Adrenal gland (tissue), 12 donors: ENCODE data around the gene GASK1A. TPM values are rescaled to one million over a fixed set of nuclear protein-coding genes. Genes with fewer than 3 reads are reported as not detected.

Experiments
- DNase-seq, 7 donors: peaks; one replicate each; pipeline ENCODE4 v3.0.0-alpha.2; 2019 to 2020
- H3K27ac ChIP-seq, 5 donors: fragments of 200-600 bp; sonication (generic) in 4 of 5; 1 replicate in 3 of 5; 2 replicates in 2 of 5; pipeline versions ENCODE4 v1.5.1 to v1.8.0; 2016 to 2020; ENCODE audit warnings: mild to moderate bottlenecking in 1 of 5
- H3K27me3 ChIP-seq: fragments of 200-600 bp; 2 replicates; pipeline ENCODE4 v1.8.0; 2021
- H3K36me3 ChIP-seq, 2 donors: fragments of 200-600 bp; replicated peaks in 1 of 2; 1 replicate in 1 of 2; 2 replicates in 1 of 2; pipeline versions ENCODE4 v1.5.1 to v1.8.0; 2018 to 2022
- H3K4me1 ChIP-seq, 2 donors: fragments of 200-600 bp; replicated peaks in 1 of 2; 1 replicate in 1 of 2; 2 replicates in 1 of 2; pipeline versions ENCODE4 v1.5.1 to v1.8.0; 2018 to 2021
- H3K4me3 ChIP-seq, 4 donors: fragments of 200-600 bp; sonication (generic) in 3 of 4; one replicate each; pipeline ENCODE4 v1.5.1; 2016 to 2018
- H3K9me3 ChIP-seq, 3 donors: fragments of 200-600 bp; sonication (generic) in 1 of 3; replicated peaks in 1 of 3; 1 replicate in 2 of 3; 2 replicates in 1 of 3; pipeline versions ENCODE4 v1.5.1 to v1.8.0; 2016 to 2021
- POLR2A ChIP-seq, 2 donors: fragments of 450-650 bp; IDR thresholded peaks; one replicate each; pipeline ENCODE4 v1.6.1; 2017; ENCODE audit warnings: antibody characterized with exemption in 2 of 2, mild to moderate bottlenecking in 2 of 2, moderate library complexity in 1 of 2
- WGBS, 4 donors: extraction: QIAGEN DNeasy Blood & Tissue Kit in 2 of 4; methylation state at CpG; one replicate each; pipeline versions ENCODE4 v1.1.5 to v1.1.7; 2013 to 2017; 5-methylcytosine and 5-hydroxymethylcytosine counted together
- intact Hi-C, 2 donors: fragments of 100-400 bp; cut with DNase I; formaldehyde crosslinking; loops; one replicate each; pipeline versions ENCODE4 v1.14.1 to v1.15.0; 2022 to 2023
- polyA plus RNA-seq, 3 donors: library from polyadenylated mRNA; stranded (reverse); fragments of 200-250 nt in 2 of 3; fragments of 350-450 nt in 1 of 3; fragmentation: Illumina TruSeq in 1 of 3; extraction: RNeasy Lipid Tissue Mini Kit (QIAGEN cat#74804) in 1 of 3; gene quantifications; one replicate each; pipeline ENCODE4 v1.2.3, GENCODE V29; 2013 to 2014
- total RNA-seq, 9 donors: library from RNA; depleted of rRNA in 4 of 9; stranded (reverse); fragments of >200 nt in 4 of 9; fragments of 120-200 nt in 1 of 9; fragmentation: NEBNext Ultra II Directional in 1 of 9; extraction: Animal tissue kit (Norgen Biotek cat#: 25700) in 1 of 9; gene quantifications; one replicate each; pipeline versions ENCODE4 v1.1.0 to v1.2.4, GENCODE V29; 2013 to 2023
- TF ChIP-seq, protein P1 (sequence below), 6 experiments: fragments of 450-650 bp in 4 of 6; fragments of 200-600 bp in 2 of 6; sonication (generic) in 1 of 6; IDR thresholded peaks; 1 replicate in 5 of 6; 2 replicates in 1 of 6; pipeline versions ENCODE4 v1.5.1 to v1.8.0; 2016 to 2021; ENCODE audit warnings: antibody characterized with exemption in 6 of 6, mild to moderate bottlenecking in 2 of 6, moderate library complexity in 1 of 6
- donor health status: healthy with polysubstance abuse.
- donor health status: Bipolar disorder and iron deficiency.
- donor health status: DM: yes; HTN: yes; CAD: no.
- donor health status: DM: no; HTN: no; CAD: no.
- donor health status: DM: no; HTN: no; CAD: no.
- donor health status: DM: yes; HTN: yes; CAD: no.

Gene GASK1A
- total and polyA plus RNA-seq, 12 donors, result 1.5 to 15.5 (median 4.5) TPM

DNA sequence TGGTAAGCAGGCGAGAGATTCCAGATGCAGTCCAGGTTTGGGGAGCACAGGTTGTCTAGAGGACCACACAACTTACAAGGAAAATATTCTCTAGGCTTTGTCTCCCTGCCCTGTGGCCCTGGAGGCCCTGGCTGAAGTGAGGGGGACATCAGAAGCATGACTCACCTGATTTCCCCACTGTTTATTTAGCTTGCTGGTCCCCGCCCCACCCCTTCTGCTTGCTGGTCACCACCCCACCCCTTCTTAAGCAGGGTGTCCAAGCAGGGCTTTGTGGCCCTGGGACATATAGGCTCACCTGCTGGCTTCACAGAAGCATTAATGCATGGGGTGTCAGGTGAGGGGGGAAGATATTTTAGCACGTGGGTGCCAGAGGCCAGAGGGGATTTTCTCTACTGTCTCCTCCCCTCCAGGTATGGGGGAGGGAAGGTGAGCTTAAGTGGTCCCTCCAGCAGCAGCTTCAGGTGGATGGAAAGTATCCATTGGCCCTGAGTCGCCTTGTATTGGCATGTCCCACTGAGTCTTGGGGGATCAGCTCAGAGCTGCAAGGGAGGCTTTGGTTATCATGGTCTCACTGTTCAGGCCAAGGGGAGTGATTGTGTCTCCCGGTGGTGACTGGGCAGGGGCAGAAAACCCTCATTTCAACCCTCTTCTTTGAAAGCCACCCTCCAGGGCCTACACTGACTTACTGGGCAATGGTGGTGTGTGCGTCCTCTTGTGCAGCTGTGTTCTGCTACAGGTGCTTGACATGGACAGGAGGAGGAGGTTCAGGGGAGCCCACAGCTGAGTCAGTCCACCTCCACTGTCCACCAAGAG lies 49.8 kb downstream of the GASK1A start:
- Histone ChIP-seq H3K36me3 (no peaks in the 10 kb centered on the region), H3K27me3 (no peaks in the 10 kb centered on the region), H3K27ac (no peak overlapping the region), H3K4me1 (no peaks in the 10 kb centered on the region), H3K4me3 (no peak overlapping the region), H3K9me3 (no peaks in the 10 kb centered on the region)
- 90 to 95% (median 94%) methylated on average over 5 to 6 of the region's 6 CpGs for WGBS, 4 donors
- TF ChIP-seq POLR2A (IDR thresholded peaks at IDR 0.05), result no peak
- TF ChIP-seq, protein P1, sequence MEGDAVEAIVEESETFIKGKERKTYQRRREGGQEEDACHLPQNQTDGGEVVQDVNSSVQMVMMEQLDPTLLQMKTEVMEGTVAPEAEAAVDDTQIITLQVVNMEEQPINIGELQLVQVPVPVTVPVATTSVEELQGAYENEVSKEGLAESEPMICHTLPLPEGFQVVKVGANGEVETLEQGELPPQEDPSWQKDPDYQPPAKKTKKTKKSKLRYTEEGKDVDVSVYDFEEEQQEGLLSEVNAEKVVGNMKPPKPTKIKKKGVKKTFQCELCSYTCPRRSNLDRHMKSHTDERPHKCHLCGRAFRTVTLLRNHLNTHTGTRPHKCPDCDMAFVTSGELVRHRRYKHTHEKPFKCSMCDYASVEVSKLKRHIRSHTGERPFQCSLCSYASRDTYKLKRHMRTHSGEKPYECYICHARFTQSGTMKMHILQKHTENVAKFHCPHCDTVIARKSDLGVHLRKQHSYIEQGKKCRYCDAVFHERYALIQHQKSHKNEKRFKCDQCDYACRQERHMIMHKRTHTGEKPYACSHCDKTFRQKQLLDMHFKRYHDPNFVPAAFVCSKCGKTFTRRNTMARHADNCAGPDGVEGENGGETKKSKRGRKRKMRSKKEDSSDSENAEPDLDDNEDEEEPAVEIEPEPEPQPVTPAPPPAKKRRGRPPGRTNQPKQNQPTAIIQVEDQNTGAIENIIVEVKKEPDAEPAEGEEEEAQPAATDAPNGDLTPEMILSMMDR (IDR thresholded peaks at IDR 0.05), result no peak
- intact Hi-C loops, result no loop called here
- peak in 1 of 7 donors; percentile 23 for DNase-seq

DNA sequence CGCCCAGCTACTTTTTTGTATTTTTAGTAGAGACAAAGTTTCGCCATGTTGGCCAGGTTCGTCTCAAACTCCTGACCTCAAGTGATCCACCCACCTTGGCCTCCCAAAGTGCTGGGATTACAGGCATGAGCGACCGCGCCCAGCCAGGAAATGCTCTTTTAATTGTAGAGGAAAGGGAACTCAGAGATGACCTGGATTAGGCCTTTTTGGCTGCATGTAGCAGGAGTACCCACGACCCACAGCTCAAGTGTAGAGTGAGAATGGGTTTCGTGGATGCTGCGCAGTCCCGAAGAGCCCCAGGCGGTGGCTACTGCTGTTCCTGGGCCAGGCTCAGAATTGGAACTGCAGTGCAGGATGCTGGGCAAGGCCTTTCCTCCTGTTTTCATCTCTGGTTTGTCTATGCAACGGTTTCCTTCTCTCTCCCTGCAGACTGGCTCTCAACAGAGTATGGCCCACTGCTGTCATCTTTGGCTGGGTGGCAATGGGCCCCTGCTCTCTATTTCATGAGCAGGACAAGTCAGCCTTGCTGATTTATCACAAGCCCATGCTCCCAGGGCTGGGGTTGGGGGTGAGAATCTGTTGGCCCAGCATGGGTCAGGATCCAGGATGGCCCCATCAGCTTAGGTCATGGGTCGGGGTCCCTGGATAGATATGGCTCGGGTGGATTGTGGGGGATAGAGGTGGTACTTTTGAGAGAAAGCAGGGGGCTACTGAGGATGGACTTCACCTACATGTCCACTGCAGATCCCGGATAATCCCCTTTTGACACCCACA lies 51.2 kb downstream of the GASK1A start:
- H3K36me3 ChIP-seq, result no peaks in the 10 kb centered on the region
- peak in 1 of 7 donors; percentile 34 for DNase-seq
- WGBS, 4 donors, result 87 to 92% (median 89%) methylated on average over 15 of the region's 15 CpGs
- H3K27me3 ChIP-seq, result no peaks in the 10 kb centered on the region
- H3K27ac ChIP-seq, result no peak overlapping the region
- no peak for TF ChIP-seq POLR2A (IDR thresholded peaks at IDR 0.05)
- TF ChIP-seq, protein P1 (IDR thresholded peaks at IDR 0.05), result no peak
- intact Hi-C loops, result no loop called here
- H3K4me1 ChIP-seq, result no peaks in the 10 kb centered on the region
- H3K4me3 ChIP-seq, result no peak overlapping the region
- no peaks in the 10 kb centered on the region for H3K9me3 ChIP-seq

DNA sequence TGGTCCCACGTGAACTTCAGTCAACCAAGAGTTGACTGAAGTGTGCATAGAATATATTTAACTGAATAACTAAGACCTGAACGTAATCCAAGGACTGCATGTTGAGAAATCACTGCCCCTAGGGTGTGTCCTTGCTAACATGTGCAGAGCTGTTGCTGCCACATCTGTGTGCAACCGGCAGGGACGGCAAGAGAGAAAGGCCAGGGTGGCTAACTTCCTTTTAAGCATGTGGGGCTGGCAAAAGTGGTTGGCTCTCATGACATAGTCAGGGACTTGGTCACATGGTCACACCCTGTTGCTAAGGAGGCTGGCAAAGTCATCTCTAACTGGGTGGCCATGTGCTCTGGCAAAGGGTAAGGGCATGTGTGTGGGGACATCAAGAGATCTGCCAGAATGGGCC lies 52.4 kb downstream of the GASK1A start:
- H3K27me3 ChIP-seq, result no peaks in the 10 kb centered on the region
- no peak overlapping the region for H3K27ac ChIP-seq
- DNase-seq, result peak in 2 of 7 donors; percentile 28 to 58
- no peaks in the 10 kb centered on the region for H3K36me3 ChIP-seq
- H3K4me3 ChIP-seq, result no peak overlapping the region
- 48 to 57% (median 49%) methylated on average over 4 of the region's 4 CpGs for whole genome bisulfite sequencing, 4 donors
- TF ChIP-seq POLR2A (IDR thresholded peaks at IDR 0.05), result no peak
- TF ChIP-seq, protein P1 (IDR thresholded peaks at IDR 0.05), result no peak
- H3K4me1 ChIP-seq, result no peaks in the 10 kb centered on the region
- intact Hi-C loops, result no loop called here
- H3K9me3 ChIP-seq, result no peaks in the 10 kb centered on the region

DNA sequence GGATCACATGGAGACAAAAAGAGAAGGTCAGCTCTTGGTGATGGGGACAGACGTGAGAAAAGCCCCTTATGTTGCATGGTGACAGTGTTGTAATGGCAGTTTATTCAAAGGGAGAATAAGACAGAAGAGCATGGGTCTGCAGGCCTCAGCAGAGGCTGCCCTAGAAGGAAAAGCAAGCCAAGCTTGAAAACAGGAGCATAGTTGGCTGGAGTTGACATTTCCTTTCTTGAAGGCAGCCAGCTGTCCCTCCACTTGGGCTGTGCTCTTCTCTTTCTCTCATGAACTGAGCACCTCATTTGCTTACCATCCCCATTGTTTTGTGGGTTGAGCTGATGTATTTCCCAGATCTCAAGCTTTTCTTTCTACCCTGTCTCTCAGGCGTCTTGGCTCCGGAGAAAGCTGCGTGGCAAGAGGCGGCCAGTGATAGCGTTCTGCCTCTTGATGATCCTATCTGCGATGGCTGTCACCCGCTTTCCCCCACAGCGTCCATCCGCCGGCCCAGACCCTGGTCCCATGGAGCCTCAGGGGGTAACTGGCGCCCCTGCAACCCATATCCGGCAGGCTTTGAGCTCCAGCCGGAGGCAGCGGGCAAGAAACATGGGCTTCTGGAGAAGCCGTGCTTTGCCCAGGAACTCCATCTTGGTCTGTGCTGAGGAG lies 52.9 kb downstream of the GASK1A start:
- Histone ChIP-seq H3K36me3 (no peaks in the 10 kb centered on the region), H3K27me3 (no peaks in the 10 kb centered on the region), H3K4me3 (no peak overlapping the region), H3K27ac (no peak overlapping the region), H3K9me3 (no peaks in the 10 kb centered on the region), H3K4me1 (no peaks in the 10 kb centered on the region)
- intact Hi-C loops, result no loop called here
- peak in 1 of 7 donors; percentile 45 for DNase-seq
- TF ChIP-seq, protein P1 (IDR thresholded peaks at IDR 0.05), result no peak
- no peak for TF ChIP-seq POLR2A (IDR thresholded peaks at IDR 0.05)
- 90 to 96% (median 92%) methylated on average over 13 to 16 of the region's 16 CpGs for WGBS, 4 donors
